GM12873 (cell line): ENCODE data around the gene CACNA1B.

Experiments used
- TF ChIP-seq, protein P1 (sequence below): IDR thresholded peaks from 2 replicates; pipeline ENCODE4 v1.5.1; 2012; ENCODE audit warnings: low read depth, mild to moderate bottlenecking, moderate library complexity, low read length, control low read depth; ENCODE audit not compliant: insufficient read depth; ENCODE audit errors: missing control alignments

The CACNA1B gene

DNA sequence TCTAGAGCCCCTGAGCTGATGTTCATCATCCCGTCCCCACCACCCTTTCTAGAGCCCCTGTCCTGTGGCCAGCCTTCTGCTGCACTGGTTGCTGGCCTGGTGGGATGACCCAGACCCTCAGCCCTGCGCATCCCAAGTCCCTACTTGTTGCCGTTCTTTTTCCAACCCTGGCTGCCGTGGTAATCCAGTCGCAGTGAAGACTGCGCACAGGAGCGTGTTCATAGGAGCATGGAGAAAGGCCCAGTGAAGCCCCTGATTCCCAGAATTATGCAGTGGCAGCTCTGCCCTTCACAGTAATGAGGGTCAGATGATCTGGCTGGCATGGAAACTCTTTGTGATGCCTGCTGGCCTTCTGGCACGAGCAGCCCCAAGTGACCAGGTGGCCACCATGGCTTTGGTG lies 183.3 kb downstream of the CACNA1B start:
- TF ChIP-seq, protein P1, sequence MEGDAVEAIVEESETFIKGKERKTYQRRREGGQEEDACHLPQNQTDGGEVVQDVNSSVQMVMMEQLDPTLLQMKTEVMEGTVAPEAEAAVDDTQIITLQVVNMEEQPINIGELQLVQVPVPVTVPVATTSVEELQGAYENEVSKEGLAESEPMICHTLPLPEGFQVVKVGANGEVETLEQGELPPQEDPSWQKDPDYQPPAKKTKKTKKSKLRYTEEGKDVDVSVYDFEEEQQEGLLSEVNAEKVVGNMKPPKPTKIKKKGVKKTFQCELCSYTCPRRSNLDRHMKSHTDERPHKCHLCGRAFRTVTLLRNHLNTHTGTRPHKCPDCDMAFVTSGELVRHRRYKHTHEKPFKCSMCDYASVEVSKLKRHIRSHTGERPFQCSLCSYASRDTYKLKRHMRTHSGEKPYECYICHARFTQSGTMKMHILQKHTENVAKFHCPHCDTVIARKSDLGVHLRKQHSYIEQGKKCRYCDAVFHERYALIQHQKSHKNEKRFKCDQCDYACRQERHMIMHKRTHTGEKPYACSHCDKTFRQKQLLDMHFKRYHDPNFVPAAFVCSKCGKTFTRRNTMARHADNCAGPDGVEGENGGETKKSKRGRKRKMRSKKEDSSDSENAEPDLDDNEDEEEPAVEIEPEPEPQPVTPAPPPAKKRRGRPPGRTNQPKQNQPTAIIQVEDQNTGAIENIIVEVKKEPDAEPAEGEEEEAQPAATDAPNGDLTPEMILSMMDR = no peak

DNA sequence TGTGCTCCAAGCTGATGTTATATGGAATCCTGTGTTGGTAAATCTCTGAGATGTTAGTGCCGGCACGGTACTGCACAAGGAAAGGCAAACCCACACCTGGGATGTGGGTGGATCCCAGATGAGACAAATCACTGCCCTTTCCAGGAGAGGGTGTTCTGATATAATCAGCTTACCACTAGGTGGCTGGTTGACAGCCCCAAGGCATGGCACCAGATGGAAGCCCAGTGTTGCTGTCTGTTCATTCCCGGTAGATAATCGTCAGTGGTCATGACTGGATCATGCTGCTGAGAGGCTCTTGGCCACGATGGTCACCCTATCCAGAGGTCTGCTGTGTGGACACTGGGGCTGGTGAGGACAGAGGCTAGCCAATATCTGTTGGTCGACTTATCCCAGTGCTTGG lies 184.0 kb downstream of the CACNA1B start:
- TF ChIP-seq, protein P1 = peak; percentile 3

DNA sequence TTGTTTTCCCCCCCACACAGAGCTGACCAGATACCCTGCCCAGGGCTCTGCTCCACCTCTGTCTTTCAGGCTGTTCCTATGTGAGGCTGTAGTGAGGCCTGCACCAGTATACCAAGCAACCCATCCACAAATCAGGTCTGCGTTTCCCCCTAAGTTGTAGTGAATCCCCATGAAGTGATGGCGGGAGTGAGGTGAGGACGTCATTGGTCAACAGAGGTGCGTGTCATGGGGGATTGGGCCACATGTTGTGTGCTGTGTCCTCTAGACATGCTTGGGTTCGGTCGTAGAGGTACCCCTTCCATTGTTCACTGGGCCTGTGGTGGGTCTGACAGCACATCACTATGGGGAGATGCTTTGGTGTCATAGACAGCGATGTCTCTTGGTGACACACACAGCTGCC lies 184.6 kb downstream of the CACNA1B start:
- TF ChIP-seq, protein P1 = no peak

DNA sequence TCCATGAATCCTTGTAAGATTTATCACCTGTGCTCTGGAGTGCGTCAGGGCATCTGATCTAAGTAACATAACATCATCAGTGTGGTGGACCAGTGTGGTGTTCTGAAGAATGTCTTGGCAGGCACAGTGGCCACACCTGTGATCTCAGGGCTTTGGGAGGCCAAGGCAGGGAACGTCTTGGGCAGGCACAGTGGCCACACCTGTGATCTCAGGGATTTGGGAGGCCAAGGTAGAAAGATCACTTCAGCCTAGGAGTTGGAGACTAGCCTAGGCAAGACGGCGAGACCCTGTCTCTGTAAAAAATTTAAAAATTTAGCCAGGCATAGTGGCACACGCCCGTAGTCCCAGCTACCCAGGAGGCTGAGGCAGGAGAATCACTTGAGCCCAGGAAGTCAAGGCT lies 185.5 kb downstream of the CACNA1B start:
- TF ChIP-seq, protein P1 = no peak

DNA sequence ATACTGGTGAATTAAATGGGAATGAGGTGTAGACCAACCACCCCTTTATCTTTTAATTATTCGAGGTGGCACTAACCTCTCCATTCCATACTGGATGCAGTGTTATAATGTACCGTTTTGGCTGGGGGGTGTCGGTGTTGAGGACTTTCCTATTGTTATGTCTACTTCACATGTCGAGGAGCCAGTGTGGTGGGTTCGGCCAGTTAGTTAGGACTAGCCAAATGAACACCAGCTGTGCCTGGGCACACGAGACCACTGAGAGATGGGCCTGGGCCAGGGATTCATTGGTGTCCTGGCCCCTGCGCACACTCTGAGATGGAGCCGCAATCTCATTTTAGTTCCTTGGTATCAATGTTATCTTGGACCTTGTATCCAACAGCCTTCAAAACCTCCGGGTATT lies 186.2 kb downstream of the CACNA1B start:
- TF ChIP-seq, protein P1 = no peak

DNA sequence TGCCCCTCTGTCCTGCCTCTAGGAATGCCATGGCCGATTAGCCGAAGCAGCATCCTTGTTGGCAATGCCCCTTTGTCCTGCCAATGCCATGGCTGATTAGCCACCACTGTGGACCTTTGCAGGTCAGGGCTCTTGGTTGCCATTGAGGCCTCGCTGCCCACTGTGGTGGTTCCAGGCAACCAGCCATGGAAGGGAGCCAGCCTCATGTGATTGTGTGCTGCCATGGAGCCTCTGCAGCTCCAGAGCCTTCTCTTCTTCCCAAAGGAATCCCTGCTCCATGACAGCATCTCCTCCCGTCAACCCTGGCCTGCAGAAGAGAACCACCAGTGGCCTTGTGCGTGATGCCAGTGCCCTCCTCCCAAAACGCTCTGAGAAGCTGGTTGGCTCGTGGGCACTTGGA lies 187.0 kb downstream of the CACNA1B start:
- TF ChIP-seq, protein P1 = no peak

DNA sequence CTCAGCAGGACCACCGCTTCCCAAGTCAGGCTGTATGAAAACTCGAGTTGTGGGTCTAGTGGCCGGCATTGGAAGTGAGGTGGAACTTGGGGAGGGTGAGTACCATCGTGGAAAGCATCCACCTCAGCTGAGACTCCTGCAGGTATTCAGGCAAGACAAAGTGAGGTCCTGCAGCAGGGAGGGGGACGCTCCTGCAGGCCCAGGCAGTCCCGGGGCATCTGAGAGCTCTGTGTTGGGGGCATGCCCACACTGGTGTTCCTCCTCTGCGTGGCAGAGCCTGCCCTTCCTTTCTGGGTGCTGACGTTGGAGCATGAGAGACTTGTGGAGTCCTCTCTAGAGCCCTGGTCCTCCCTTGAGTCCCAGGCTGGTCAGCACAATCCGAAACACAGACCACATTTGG lies 187.7 kb downstream of the CACNA1B start:
- TF ChIP-seq, protein P1 = no peak
